HK-2 (cell line): Measurements from ENCODE around the gene DNAJB14.

Source experiments
- DNase-seq: peaks from one replicate; pipeline ENCODE4 v3.0.0-alpha.2; 2018; ENCODE audit not compliant: unreplicated experiment

The DNAJB14 gene

DNA sequence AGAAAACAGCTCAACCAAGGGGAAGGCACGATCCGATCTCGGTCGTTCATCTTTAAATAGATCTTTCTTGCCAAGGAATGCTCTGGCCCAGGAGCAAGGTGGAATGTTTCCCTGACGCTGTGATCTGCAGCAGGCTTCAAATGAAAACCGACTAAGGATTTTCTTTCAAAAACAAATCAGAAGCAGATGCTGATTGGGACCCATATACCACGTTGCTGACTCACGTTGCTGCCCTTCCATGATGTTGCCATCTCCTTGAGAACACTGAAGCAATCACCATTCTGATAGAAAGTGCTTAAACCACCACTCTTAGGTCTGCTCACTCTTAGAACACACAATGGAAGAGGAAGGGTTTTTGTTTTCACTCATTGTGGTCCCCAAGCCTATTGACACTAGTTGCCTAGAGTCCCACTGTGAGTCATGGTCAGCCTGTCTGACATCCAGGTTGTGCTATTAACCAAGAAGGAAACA is 78.3 kb downstream of the DNAJB14 start:
- peak; percentile 13 for DNase-seq

DNA sequence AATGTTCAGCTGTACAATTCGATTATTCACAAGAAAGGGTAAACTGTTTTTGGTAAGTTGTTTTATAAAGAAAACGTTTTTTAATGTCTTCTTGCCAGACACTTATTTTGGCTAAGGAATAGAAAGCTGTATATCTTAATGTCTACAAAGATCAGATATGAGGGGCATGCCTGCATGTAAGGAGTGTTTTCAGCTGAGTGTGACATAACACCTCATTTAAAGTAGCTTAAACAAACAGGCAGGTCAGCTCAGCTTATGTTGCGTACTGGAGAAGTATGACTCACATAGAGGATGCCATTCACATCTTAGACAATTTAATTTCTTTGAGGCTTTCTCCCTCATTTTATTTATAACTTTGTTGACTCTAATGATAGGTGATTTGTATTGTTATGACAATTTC is 82.6 kb downstream of the DNAJB14 start:
- DNase-seq, result no peak

DNA sequence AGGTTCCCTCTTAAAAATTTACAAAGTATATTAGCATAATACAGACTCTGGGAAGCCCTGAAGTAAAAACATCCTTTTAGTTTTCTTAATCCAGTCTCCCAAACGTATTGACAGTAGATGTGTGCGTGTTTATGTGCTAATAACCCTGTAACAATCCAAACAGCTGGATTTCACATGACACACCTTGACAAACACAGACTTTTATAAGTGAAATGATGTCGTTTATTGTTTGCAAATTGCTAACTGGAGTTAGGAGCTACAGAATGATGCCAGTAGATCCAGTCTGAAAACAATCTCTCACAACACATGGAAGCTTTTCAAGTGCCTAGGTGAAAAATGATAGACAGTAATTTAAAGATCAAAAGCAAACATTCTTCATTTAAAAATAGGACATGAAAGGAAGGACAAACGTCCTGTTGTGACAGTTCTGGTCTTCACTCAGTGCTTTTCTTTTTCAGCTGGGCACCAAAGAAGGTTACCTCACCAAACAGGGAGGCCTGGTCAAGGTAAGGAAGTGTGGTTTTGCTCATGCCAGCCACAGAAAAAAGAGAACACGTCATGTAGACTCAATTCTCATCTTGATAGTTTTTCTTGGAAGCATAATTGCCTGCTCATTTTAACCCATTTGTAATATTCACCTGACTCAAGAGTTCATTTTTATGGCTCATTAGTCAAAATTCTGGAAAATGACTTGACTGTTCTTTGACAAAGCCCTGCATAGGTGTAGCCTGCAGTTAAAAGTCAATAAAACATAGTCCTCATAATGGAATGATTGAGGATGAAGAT is 85.1 kb downstream of the DNAJB14 start:
- no peak for DNase-seq

DNA sequence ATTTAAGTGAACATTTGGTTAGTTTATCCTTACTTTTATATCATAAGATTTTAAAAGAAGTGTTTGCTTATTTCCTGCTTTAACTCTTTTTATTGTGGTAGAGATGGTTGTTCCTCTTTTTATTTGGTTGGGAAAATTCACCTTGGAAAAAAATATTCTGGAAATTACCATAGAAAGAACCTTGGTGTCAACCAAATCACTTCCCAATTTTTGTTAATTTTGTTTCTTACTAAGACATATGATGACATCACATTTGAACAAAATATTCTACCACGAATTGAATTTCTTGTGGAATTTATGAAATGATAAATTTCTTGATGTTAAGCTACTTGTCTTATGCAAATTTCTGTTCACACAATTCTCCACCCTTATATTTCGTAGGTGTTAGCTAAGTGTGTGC is 85.9 kb downstream of the DNAJB14 start:
- no peak for DNase-seq

DNA sequence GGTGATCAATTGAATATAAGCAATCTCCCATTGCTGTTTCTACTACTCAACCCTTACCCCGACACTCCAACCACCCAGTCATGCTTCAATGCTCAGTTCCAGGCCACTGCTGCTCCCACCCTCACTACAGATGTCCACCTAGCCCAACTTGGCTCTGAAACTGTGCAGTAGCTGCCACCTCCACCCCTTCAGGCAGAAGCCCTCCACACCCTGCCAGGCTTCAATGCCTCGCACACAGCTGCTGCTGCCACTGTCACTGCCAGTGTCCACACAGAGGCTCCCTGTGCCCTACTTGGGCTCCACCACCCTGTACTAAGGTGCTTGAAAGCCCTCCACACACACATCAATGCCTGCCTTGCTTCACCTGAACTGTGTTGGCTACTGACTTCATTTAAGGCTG is 86.8 kb downstream of the DNAJB14 start:
- DNase-seq, result no peak

DNA sequence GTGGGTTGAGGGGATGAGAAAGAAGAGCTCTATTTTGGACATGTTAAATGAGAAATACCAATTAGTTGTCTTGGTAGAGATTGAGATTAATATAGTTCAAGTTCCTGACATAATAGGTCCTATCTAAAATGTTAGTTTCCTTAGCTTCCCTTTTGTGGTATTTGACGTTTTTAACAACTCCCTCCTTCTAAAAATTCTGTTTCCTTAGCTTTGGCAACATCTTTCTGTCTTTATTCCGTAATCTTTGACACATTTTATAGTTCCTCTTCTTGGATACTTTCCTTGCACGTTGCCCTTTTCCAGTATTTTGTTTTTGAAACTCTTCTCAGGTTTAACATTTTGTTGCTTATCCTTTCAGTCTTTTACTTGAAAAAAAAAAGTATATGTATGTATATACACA is 89.1 kb downstream of the DNAJB14 start:
- DNase-seq, result no peak

DNA sequence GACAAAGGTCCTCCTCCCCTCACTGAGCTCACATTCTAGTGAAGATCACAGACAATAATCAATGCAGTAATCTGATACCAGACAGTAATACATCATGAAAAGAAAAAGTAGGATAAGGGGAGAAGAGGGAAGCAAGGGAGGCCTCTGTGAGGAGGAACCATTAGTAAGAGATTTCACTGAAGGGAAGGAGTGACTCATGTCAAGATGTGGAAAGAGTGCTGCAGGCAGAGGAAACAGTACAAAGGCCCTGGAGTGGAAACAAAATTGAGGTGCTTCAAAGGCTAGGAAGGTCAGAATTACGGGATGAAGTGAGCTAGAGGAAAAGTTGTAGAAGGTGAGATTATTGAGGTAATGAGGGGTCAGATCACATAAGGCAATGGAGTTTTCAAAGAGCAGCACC is 90.3 kb downstream of the DNAJB14 start:
- DNase-seq, result no peak

DNA sequence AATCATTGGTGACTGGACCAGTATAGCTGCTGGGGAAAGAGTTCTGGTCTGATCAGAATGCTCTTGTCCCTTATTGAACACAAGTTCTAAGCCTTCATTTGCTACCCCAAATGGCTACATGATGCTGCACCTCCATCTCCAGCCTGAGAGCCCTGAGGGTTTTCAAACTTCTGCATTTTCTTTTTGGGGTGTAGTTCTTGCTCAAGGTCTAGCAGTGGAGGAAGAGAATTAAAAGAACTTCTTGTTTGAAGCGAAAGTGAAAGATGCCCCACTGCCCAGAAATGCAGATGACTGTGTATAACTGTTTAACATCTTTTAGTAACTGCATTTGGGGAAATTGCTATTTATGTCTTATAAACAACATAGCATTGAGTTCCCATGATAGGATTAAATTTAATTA is 90.7 kb downstream of the DNAJB14 start:
- no peak for DNase-seq

DNA sequence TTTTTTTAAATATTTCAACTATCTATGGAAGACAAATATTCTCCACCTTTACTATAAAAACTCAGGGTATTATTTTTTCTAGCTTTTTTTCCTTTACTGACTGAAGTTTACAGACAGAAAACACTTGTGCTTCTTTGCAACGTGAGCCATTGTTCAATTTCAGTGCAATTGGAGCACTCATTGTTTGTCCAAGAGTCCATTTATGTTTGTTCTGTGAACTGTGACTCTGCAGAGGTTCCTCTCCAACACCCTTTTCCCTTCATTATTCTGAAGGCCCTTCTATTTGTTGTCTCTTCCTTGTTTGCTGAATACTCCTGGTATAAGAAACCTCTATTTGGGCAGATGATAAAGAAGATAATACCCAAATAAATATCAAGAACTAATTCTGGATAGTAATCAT is 92.4 kb downstream of the DNAJB14 start:
- no peak for DNase-seq

DNA sequence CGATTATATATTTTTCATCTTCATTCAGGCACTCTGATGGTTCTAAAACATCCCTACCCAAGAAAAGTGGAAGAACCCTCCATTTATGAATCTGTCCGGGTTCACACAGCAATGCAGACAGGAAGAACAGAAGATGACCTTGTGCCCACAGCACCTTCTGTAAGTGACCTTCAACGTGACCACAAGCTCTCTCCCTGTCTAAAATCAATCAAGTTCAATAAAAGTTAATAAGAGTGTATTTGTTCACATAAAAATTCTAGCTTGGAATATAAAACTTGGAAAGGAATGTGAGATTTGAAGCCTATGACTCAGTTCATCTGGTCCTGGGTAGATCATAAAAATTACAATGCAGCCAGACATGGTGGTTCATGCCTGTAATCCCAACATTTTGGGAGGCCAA is 93.2 kb downstream of the DNAJB14 start:
- no peak for DNase-seq

DNA sequence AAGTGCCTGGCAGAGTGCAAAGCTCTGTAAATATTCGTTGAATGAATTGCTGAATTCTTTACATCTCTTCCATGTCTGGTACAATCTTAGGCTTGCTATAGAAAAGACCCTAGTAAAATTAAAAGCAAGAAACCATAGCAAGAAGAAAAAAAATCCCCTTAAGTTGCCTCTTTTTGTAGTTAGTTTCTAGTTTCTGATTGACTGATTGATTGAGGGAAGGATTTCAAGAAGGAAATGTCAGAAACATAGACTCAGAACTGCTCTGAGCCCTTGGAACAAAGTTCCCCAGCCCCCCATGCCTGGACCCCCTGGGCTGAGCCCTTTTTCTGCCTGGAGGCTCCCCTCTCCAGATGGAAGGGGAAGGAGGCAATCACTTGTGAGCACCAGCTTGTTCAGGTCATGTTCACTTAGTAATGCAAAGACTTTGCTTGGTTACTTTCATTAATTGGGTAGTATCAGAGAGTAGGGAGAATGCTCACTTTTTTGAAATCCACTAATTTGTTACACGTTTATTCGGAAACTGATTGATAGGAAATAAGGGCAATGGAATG is 94.1 kb downstream of the DNAJB14 start:
- DNase-seq, result no peak

DNA sequence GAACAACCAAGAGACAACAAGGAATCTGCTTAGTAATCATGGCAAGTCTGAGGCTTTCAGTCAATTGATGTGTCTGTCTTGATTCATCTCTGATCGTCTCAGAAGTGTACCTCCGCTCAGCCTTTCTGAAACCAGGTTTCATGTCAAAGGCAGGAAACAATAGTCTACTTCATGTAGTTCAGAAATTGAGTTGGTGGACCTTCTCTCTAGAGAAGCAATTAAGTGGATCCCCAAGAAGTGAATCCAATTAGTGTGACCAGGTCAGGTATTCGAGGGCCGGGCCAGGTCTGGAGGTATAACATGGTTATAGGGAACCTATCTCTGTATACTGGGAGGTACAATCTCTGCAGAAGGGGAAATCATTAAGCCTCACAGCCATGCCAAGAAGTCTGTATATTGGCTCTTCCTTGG is 97.8 kb downstream of the DNAJB14 start:
- no peak for DNase-seq

DNA sequence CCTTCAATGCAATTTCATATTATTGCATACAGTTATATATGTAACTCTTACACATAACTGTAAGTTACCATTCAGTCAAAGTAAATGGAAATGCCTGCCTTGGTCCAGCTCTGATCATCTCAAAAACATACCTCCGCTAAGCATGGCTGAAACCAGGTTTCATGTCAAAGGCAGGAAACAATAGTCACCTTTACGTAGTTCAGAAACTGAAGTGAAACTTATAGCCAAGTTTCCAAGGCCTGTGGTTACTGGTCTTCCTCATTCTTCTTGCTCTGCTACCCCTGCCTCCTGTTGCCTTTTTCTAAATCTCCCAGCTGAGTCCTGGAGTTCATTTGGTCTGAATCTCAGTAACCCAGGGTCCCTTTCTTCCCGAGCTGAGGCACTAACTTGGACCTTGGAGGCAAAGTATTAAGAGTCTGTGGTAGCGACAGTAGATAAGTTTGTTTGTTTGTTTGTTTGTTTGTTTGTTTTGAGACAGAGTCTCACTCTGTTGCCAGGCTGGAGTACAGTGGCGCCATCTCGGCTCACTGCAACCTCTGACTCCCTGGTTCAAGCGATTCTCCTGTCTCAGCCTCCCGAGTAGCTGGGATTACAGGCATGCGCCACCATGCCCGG is 98.9 kb downstream of the DNAJB14 start:
- DNase-seq, result no peak

DNA sequence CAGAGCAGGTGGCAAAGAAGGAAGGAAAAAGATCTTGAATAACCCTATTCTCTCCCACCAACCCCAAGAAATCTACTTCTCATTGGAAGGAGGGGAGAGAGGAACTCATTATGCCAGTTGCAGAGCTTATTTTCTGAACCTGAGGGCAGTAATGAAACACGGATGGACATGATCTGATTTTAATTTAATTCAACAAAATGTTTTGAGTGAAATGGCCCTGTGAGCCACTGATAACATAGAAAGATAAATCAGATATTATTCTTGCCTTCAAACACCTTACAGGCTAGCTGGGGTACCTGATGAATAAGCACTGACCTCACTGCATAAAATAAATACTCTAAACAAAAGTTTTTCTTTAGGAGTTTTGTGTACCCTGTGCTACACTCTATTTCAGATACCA is 99.5 kb downstream of the DNAJB14 start:
- no peak for DNase-seq
